Measurements from ENCODE around the gene ARID3B.

- TF ChIP-seq POLR2A (IDR thresholded peaks at IDR 0.05; ENCODE audit: low read depth, low read length) (no peak), TAF1 (IDR thresholded peaks at IDR 0.05; ENCODE audit: low read depth, low read length) (no peak), POLR2AphosphoS5 (IDR thresholded peaks at IDR 0.05; ENCODE audit: low read depth, low read length) (no peak), SPI1 (IDR thresholded peaks at IDR 0.05; ENCODE audit: low read depth, low read length) (no peak), PAX5 (IDR thresholded peaks at IDR 0.05; ENCODE audit: insufficient read depth, low read length, severe bottlenecking) (no peak), POU2F2 (IDR thresholded peaks at IDR 0.05; ENCODE audit: low read depth, low read length) (no peak)
These were observed 11.9 kb downstream of the ARID3B start for GRCh38 chr15:74552773-74553441.

All from GM12891 (cell line).